Stimulated activated CD8-positive, alpha-beta memory T cell treated with anti-CD3 and anti-CD28 coated beads, Interleukin-7, amount 100 ng/mL, for 4 hours (primary cell): ENCODE results near the gene FUT1.
"Not testable (repeated sequence)": the region's sequence is repeated elsewhere in the genome, so short reads cannot be mapped to it uniquely, and the experiment has no call there.

Experiments
- DNase-seq, 2 donors: peaks; one replicate each; pipeline ENCODE4 v3.0.0-alpha.2; 2020; ENCODE audit warnings: low read depth in 2 of 2

Gene FUT1

DNA sequence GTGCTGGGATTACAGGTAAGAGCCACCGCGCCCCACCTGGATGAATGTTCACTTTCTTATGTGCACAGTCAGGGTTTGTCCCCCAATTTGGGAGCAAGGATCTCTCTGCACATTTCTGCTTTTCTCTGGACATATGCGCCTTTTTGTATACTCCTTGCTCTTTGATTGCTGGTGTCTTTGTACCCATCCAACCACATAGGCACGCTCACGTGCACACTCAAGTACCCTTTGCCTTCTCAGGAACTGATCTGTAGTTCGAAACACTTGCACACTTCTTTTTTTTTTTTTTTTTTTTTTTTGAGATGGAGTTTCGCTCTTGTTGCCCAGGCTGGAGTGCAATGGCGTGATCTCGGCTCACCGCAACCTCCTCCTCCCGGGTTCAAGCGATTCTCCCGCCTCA, 34.3 kb downstream of the FUT1 start:
- DNase-seq, result not testable (repeated sequence)

DNA sequence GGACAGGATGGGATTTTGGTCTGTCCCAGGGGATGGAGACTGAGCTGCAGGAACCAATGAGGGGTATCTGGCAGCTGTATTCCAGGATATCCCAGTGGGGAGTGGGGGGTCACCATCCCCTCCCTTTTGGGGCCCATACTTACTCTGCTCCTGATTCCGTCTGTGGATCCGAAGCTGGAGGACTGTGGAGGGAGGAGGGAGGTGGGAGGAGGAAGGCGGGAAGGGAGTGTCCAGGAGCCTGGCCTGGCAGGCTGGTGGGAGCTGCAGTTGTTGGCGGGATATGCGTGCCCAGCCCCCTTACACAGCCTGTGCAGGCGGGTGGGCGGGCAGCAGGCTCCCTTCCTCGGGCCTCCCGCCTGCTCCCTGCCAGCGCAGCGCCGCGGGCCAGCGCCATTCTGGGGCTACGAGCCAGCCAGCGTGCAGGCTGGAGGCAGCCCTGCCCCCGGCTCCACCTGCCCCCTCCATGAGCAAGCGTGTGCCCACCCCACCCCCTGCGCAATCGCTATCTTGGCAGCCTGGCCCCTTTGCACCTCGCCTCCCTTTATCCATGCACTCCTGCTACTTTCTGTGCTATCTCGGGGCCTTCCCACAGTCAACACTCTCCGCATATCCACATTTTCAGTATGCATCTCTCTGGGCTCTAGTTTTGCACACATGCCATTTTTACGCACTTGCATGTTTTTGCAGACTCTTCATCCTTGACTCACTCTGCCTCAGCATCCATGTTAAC, 35.7 kb downstream of the FUT1 start:
- no peak for DNase-seq

DNA sequence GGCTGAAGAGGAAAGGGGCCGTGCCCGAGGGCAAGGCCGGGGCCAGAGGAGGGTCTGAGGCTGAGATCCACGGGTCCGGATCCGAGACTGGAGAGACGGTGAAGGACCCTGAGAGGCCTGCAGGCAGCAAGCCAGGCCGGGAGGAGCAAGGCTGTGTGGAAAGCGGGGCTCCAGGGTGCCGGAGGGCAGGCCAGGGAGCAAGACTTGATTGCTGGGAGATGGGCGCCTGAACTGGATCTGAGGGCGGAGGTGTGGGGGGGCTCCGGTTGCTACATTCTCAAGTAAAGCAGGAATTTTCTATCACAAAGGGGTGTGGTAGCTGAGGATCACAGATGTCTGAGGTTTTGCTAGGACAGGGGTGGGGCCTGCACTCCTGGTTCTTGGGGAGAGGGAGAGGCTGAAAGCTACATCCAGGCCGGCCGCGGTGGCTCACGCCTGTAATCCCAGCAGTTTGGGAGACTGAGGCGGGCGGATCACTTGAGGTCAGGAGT, 36.7 kb downstream of the FUT1 start:
- no peak for DNase-seq

DNA sequence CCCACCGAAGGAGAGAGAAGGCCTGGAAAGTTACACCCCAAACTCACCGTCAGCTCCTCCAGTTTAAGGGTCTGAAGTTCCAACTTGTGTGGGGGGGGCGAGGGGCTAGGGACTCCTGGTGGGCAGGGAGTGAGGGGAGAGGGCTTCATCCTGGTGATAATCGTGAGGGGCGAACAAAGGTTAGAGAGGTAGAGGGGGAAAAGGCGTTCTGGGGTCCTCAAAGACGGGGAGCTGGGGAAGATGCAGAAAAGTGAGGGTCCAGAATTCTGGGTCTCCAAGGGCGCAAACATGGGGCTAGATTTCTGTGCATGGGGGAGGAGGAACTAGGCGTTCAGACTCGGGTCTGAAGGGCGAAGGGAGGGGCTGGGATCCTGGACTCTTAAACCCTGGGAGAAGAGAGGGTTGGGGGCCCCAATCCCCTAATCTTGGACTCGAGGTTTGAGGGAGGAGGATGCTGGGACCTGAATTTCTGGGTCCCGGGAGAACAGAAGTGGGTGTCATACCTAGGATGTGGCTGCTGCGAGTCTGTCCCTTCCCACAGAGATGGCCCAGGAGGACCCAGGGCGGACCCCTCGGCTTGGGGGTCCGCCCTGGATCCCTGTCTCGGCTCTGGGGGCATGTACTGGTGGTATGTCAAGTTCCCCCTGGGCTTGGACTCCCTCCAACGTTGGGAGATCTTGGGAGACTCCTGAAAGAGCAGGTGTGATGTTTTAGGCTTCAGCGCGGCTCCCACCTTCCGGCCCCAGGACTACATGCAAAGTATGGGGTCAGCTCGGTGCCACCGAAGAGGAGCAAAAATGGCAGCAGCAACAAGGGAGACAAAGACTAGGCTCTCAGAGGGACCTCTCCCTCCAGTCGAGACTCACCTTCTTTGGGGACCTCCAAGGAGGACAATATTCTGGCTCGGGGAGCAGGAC, 37.4 kb downstream of the FUT1 start:
- DNase-seq, result no peak

DNA sequence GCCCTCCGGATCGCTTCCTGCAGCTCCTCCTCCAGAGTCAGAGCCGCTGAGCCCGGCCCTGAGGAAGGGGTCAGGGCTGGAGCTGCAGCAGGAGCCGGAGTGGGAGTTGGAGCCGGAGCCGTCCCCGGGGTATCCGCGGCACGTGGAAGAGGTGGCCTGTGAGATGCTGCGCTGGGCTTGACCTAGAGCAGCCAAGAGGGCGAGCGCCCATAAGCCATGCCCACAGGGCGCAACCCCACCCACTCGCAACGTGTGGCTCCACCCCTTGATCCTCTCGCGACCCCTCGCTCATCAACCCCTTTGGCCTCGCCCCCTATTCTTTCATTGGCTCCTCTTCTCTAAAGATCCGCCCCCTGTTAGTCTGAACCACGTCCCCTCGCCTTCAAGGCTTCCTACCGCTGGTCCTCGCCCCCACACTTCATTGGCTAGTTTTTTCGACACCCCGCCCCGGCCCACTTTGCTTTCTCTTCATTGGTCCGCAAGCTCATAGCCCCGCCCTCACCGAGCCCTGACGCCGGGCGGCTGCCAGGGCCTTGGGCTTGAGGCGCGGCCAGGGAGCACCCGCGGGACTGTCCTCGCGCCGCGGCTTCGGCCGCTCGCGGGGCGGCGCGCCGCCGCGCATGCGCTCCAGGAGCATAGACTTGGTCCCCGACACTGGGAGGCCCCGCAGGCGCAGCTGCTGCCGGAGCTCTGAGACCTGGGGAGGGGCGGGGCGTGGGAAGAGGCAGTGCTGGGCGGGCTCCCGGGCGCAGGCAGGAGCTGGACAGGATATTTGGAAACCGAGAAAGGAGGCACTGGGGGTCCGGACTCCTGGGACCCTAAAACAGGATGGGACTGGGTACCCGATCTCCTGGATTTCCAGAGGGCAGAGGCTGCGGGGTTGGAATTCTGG, 38.3 kb downstream of the FUT1 start:
- DNase-seq, result peak; percentile 95

DNA sequence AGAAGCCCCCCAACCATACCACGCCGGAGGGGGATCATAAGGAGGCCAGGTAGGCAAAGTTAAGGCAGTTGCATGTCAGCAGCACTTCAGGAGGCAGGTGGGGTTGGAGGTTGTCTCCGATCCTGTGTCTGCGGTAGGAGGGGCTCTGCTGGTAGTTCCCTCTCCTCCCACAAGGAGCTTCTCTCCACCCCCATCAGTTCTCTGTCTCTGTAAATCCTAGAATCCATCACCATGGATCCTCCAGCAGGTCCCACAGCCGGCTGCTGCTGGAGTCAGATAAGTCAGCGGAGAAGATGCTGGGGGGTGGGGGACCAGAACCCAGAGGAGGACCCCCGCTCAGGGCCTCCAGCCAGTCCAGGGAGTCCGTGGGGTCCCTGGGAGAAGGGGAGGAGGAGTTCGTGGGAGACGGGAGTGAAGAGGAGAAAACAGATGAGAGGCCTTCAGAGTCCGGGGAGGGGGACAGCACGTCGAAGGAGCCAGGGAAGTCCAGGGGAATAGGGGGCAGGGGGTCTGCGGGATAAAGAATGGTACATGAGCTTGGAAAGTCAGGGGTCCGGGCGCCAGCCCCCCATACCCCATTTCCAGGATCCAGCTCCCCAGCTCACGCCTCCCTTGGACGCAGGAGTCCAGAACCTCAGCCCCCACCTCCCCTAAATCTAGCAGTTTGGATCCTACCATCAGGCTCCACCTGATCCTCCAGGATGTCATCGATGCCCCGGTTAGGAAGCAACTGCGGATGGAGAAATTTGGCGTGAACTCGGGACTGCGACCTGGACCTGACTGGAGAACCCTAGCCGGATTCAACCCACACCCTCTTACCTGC, 39.2 kb downstream of the FUT1 start:
- DNase-seq, result no peak

DNA sequence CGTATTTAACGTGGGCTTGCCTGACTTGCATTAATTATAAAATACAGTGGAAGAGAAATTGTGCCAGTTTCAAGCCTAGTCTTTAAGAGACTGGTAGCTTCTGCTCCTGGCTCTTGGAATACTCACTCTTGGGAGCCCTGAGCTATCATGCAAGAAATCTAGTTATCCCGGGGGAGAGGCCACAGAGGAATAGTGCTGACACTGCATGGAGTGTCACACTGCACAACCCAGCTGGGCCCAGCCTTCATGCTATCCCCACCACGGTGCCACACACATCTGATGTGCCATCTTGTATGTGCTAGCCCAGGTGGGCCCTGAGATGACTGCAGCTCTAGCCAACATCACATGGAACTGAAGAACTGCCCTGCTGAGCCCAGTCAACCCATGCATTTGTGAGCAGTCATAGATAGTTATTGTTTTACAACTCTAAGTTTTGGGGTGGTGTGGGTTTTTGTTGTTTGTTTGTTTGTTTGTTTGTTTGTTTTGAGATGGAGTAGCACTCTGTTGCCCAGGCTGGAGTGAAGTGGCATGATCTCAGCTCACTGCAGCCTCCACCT, 41.3 kb downstream of the FUT1 start:
- DNase-seq, result no peak

DNA sequence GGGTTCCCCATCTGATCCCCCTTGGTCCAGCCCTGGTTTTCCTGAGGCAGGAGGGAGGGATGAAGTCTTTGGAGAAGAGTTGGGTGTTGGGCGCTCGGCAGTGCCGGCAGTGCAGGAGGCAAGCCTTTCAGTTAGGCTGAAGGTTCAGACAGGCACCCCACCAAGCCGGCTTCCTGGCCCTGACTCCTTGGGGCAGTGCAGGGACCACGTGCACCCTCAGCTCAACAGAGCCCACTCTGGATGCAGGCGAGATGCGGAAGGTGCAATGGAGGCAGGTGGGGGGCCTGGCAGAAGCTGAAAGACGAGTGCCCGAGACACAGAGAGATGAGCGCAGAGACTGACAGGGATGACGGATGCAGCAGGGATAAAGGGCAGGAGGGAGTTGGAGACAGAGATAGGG, 44.0 kb downstream of the FUT1 start:
- DNase-seq, result no peak

DNA sequence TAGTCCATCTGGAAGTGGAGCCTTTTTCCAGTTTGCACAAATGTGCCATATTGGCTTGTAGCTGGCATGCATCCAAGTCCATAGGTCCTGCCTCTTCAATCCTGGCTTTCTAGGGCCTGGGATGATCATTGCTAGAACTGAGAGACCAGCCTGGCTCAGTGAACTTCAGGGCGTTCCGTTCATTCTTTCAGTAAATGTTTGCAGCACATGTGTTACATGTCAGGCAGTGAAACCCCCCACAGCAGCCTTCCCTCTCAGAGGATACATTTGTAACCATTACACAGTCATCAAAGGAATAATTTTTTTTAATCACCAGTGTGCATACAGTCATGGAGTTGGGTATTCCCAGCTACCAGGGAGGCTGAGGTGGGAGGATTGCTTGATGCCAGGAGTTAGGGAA, 47.0 kb downstream of the FUT1 start:
- no peak for DNase-seq

DNA sequence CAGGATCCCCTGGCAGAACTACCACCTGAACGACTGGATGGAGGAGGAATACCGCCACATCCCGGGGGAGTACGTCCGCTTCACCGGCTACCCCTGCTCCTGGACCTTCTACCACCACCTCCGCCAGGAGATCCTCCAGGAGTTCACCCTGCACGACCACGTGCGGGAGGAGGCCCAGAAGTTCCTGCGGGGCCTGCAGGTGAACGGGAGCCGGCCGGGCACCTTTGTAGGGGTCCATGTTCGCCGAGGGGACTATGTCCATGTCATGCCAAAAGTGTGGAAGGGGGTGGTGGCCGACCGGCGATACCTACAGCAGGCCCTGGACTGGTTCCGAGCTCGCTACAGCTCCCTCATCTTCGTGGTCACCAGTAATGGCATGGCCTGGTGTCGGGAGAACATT, 49.1 kb downstream of the FUT1 start:
- no peak for DNase-seq

DNA sequence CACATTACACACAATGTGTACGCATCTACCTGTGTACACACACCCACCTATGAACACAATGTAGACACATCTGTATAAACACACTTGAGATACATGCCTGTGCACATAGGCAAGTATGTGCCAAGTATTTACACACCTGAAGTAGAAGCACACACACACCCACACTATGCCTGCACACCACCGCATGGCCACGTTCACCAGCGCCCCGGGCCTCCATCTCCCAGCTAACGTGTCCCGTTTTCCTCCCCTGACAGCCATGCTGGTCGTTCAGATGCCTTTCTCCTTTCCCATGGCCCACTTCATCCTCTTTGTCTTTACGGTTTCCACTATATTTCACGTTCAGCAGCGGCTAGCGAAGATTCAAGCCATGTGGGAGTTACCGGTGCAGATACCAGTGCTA, 49.7 kb downstream of the FUT1 start:
- no peak for DNase-seq

DNA sequence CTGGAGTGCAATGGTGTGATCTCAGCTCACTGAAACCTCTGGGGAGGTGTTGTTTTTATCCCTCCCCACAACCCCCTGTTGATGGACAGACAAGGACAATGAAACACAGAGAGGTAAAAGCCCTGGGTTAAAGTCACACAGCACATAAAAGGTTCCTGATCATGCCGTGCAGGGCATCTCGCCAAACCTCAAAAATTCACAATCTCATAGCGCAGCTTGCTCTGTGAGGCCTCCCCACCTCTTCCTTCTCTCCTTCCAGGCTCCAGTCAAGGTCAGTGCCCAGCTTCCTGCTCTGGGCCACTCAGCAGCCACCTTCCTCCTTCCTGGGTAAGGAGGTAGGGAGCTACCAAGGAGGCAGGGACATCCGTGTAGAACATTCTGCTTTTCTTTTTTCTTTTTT, 54.4 kb downstream of the FUT1 start:
- no peak for DNase-seq
